Body of pancreas (tissue), 4 donors: ENCODE data around the gene TNFRSF1A. TPM values are rescaled to one million over a fixed set of nuclear protein-coding genes. Genes with fewer than 3 reads are reported as not detected.

Experiments
- ATAC-seq: fragments of 150-250 bp; one replicate; pipeline ENCODE4 v1.9.1; 2016
- DNase-seq, 4 donors: peaks; one replicate each; pipeline ENCODE4 v3.0.0-alpha.2; 2019
- H3K27ac ChIP-seq, 4 donors: fragments of 200-600 bp; sonication (generic); 1 replicate in 3 of 4; 2 replicates in 1 of 4; pipeline versions ENCODE4 v1.5.1 to v1.6.1; 2016 to 2019; ENCODE audit warnings: mild to moderate bottlenecking in 1 of 4, mixed read lengths in 1 of 4, moderate library complexity in 1 of 4
- H3K27me3 ChIP-seq, 2 donors: fragments of 200-600 bp; sonication (generic); one replicate each; pipeline ENCODE4 v1.6.0; 2016; ENCODE audit warnings: mild to moderate bottlenecking in 1 of 2
- H3K36me3 ChIP-seq, 2 donors: fragments of 200-600 bp; sonication (generic); replicated peaks in 1 of 2; 2 replicates each; pipeline ENCODE4 v1.5.1; 2016; ENCODE audit warnings: low read depth in 2 of 2; ENCODE audit not compliant: insufficient read depth in 1 of 2
- H3K4me1 ChIP-seq: fragments of 200-600 bp; sonication (generic); one replicate; pipeline ENCODE4 v1.6.0; 2016
- H3K4me3 ChIP-seq, 2 donors: fragments of 200-600 bp; sonication (generic); 1 replicate in 1 of 2; 2 replicates in 1 of 2; pipeline ENCODE4 v1.5.1; 2016 to 2019
- H3K9me3 ChIP-seq, 3 donors: fragments of 200-600 bp; sonication (generic); 1 replicate in 2 of 3; 2 replicates in 1 of 3; pipeline ENCODE4 v1.5.1; 2016
- CTCF ChIP-seq, 7 experiments: fragments of 450-650 bp in 4 of 7; fragments of 200-600 bp in 3 of 7; sonication (generic) in 3 of 7; IDR thresholded peaks; one replicate each; pipeline ENCODE4 v1.5.1; 2016 to 2019; ENCODE audit warnings: antibody characterized with exemption in 7 of 7
- POLR2A ChIP-seq, 3 donors: fragments of 450-650 bp; IDR thresholded peaks; one replicate each; pipeline ENCODE4 v1.6.1; 2016; ENCODE audit warnings: antibody characterized with exemption in 3 of 3, mild to moderate bottlenecking in 2 of 3
- WGBS, 2 donors: methylation state at CpG; one replicate each; pipeline ENCODE4 v1.1.5; 2017; 5-methylcytosine and 5-hydroxymethylcytosine counted together
- intact Hi-C: fragments of 100-400 bp; cut with DNase I; formaldehyde crosslinking; loops from one replicate; pipeline ENCODE4 v1.15.1; 2023
- total RNA-seq, 2 donors: library from RNA; depleted of rRNA; stranded (reverse); fragments of >200 nt; gene quantifications; one replicate each; pipeline ENCODE4 v1.1.0, GENCODE V29; 2016

The TNFRSF1A gene
- total RNA-seq, 2 donors from 2014 or later, result 54.5 to 92.0 TPM

GRCh38 chr12:6374786-6375160 lies 32.9 kb upstream of the TNFRSF1A start:
- H3K36me3 ChIP-seq, result no peaks in the 10 kb centered on the region
- no peak for TF ChIP-seq POLR2A (IDR thresholded peaks at IDR 0.05)
- peak overlapping the region; percentile 82 to 91 (median 90) for H3K27ac ChIP-seq
- no peak overlapping the region for H3K4me3 ChIP-seq
- intact Hi-C loops, result loop anchor here (5.0 kb wide), 1 partner anchor 47 kb away; no protein-coding TSS in a partner anchor
- H3K9me3 ChIP-seq, result no peaks in the 10 kb centered on the region
- DNase-seq, result no peak
- WGBS, 2 donors, result 48 to 66% methylated on average over 7 of the region's 7 CpGs
- peaks cover 65% of the 10 kb centered on the region for H3K4me1 ChIP-seq
- no peak for ATAC-seq
- no peaks in the 10 kb centered on the region for H3K27me3 ChIP-seq

GRCh38 chr12:6374028-6374785 lies 32.3 kb upstream of the TNFRSF1A start:
- Histone ChIP-seq H3K27ac (peak overlapping the region; percentile 82 to 91 (median 90)), H3K36me3 (no peaks in the 10 kb centered on the region), H3K4me1 (peaks cover 67% of the 10 kb centered on the region), H3K9me3 (no peaks in the 10 kb centered on the region), H3K27me3 (no peaks in the 10 kb centered on the region), H3K4me3 (no peak overlapping the region)
- TF ChIP-seq CTCF (IDR thresholded peaks at IDR 0.05) (no peak), POLR2A (IDR thresholded peaks at IDR 0.05) (peak in 1 of 3 donors; percentile 30)
- DNase-seq (no peak), ATAC-seq (no peak)
- WGBS, 2 donors, result 75 to 81% methylated on average over 24 of the region's 24 CpGs
- intact Hi-C loops, result loop anchor here (5.0 kb wide), 1 partner anchor 47 kb away; no protein-coding TSS in a partner anchor

- Histone ChIP-seq H3K36me3 (no peaks in the 10 kb centered on the region), H3K9me3 (no peaks in the 10 kb centered on the region), H3K27ac (peak overlapping the region; percentile 50 to 91 (median 90)), H3K27me3 (no peaks in the 10 kb centered on the region), H3K4me1 (peaks cover 61% of the 10 kb centered on the region), H3K4me3 (no peak overlapping the region)
- ATAC-seq (no peak), DNase-seq (no peak)
- no peak for TF ChIP-seq POLR2A (IDR thresholded peaks at IDR 0.05)
- no peak for TF ChIP-seq CTCF (IDR thresholded peaks at IDR 0.05)
- intact Hi-C loops, result loop anchor here (5.0 kb wide), 1 partner anchor 46 kb away; no protein-coding TSS in a partner anchor
- WGBS, 2 donors, result 47 to 52% methylated on average over 14 of the region's 14 CpGs
Observed at GRCh38 chr12:6373022-6373787, 31.3 kb upstream of the TNFRSF1A start.

DNA sequence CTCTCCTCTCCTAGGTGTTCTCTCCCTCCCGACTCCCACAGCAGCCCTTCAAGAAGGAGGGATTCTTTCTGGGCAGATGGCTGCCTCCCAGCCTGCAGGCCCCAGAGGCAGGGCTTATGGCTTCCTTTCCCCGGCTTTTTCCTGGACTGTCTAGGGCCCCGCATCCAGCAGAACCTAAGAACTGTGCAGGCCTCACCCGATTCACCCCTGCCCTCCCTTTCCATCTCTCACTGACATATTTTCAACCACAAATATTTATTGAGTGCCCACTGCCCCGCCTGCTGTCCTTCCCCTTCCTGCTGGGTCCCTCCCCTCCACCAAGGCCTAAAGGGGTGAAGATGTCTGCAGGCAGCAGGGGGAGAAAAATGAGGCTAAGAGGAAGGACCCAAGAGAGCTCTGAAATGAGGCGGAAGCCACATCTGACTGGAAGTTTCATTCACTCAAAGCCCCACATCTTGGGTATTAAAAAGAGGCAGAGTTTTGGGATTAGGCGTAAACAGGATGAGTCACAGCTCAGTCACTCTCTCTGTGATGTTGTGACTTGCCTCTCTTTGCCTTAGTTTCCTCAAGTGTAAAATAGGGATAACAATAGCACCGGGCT lies 30.6 kb upstream of the TNFRSF1A start:
- Histone ChIP-seq H3K4me1 (peaks cover 54% of the 10 kb centered on the region), H3K27me3 (no peaks in the 10 kb centered on the region), H3K36me3 (no peaks in the 10 kb centered on the region), H3K27ac (peak overlapping the region; percentile 67 to 91 (median 90)), H3K9me3 (no peaks in the 10 kb centered on the region), H3K4me3 (no peak overlapping the region)
- intact Hi-C loops, result loop anchor here (5.0 kb wide), 1 partner anchor 45 kb away; no protein-coding TSS in a partner anchor
- DNase-seq (peak in 3 of 4 donors; percentile 45 to 66 (median 49)), ATAC-seq (no peak)
- 33 to 38% methylated on average over 8 of the region's 8 CpGs for WGBS, 2 donors
- peak in 2 of 3 donors; percentile 42 to 49 for TF ChIP-seq POLR2A (IDR thresholded peaks at IDR 0.05)
- no peak for TF ChIP-seq CTCF (IDR thresholded peaks at IDR 0.05)
